NB4 (cell line): ENCODE data around the gene METRNL.

Experiments
- CTCF ChIP-seq: IDR thresholded peaks from one replicate; pipeline ENCODE4 v1.5.1; 2012; ENCODE audit warnings: low read depth, low read length
- POLR2A ChIP-seq: IDR thresholded peaks from 2 replicates; pipeline ENCODE4 v1.6.1; 2011; ENCODE audit warnings: mild to moderate bottlenecking; ENCODE audit not compliant: insufficient read length; ENCODE audit errors: extremely low read depth

- no peak for TF ChIP-seq CTCF
- no peak for TF ChIP-seq POLR2A
Measured at GRCh38 chr17:83101805-83102480, 22.5 kb downstream of the METRNL start.
